CD4-positive, alpha-beta T cell treated with Interleukin-21 for 1 hour (primary cell): ENCODE data around the gene SEC24D.
"Not testable (repeated sequence)": the region's sequence is repeated elsewhere in the genome, so short reads cannot be mapped to it uniquely, and the experiment has no call there.

Experiments
- DNase-seq: peaks from one replicate; pipeline ENCODE4 v3.0.0-alpha.2; 2020

Gene SEC24D, protein sequence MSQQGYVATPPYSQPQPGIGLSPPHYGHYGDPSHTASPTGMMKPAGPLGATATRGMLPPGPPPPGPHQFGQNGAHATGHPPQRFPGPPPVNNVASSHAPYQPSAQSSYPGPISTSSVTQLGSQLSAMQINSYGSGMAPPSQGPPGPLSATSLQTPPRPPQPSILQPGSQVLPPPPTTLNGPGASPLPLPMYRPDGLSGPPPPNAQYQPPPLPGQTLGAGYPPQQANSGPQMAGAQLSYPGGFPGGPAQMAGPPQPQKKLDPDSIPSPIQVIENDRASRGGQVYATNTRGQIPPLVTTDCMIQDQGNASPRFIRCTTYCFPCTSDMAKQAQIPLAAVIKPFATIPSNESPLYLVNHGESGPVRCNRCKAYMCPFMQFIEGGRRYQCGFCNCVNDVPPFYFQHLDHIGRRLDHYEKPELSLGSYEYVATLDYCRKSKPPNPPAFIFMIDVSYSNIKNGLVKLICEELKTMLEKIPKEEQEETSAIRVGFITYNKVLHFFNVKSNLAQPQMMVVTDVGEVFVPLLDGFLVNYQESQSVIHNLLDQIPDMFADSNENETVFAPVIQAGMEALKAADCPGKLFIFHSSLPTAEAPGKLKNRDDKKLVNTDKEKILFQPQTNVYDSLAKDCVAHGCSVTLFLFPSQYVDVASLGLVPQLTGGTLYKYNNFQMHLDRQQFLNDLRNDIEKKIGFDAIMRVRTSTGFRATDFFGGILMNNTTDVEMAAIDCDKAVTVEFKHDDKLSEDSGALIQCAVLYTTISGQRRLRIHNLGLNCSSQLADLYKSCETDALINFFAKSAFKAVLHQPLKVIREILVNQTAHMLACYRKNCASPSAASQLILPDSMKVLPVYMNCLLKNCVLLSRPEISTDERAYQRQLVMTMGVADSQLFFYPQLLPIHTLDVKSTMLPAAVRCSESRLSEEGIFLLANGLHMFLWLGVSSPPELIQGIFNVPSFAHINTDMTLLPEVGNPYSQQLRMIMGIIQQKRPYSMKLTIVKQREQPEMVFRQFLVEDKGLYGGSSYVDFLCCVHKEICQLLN

DNA sequence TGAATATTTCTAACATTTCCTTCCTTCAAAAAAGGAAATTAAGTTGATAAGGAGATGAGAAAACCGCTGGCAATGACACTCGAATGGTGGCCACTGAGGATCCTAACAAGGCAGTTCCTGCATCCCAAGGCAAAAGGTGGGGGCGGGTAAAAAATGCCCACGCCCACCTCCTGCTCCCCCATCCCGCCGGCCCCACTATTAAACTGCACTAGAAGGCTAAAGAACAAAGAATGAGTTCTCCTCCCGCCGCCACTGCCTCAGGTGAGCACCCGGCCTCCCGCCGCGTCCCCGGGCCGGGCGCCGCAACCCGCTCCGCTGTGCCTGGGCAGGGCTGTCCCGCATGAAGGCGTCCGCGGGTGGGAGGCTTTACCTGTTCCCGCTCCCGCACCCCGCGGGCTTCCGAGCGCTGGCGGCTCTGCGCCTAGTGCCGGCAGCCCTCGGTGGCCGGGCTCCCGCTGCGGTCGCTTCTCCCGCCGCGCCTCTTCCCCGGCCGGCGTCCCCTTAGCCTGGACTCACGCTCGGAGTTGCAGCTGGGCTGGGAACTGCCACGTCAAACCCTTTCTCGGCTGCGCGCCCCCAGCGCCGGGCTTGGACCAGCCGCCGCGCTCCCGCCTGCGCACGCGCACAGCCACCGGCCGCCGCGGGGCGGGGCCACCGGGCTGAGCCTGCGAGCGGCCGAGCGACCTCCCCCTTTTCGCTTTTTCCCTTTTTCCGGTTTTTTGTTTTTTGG, at the start of gene SEC24D:
SEC24D (minus strand) TSS at position 556 of the 730 bp plus-strand sequence. CDS start 2,430 bp downstream, outside the sequence.
- DNase-seq: peak; percentile 87

DNA sequence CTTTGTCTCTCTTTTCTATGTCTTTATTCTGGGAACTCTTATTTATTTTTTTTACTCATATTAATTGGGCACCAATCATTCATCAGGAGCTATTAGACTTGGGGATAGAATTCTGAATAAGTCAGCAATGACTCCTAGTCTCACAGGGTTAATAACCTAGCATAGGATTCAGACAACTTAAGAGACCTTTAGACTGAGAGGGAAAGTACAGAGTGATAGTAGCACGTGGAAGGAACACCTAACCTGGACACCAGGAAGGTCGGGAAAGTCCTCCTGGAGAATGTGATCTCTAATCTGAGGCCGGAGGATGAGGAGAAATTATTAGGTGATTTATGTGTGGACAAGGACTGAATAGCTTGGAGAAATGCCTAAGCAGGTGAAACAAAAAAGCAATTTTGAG, 48.8 kb upstream of the SEC24D start:
- DNase-seq: no peak

DNA sequence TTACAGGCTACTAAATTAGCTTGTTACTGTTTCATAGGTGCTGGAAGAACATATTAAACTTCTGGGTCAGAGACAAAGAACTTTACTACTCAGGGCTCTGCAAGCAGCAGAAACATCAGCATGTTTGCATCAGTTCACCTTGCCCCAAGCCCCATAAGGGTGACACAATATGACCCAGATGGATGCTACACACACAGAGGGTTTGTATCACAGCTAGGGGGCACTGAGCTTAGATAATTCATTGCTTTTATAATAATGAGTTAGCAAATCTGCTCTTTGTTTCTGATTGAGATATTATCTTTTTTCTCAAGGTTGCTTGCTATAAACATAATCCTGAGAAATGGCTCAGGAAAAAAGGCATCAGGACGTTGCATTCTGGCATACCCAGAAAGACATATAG, 47.9 kb upstream of the SEC24D start:
- no peak for DNase-seq

DNA sequence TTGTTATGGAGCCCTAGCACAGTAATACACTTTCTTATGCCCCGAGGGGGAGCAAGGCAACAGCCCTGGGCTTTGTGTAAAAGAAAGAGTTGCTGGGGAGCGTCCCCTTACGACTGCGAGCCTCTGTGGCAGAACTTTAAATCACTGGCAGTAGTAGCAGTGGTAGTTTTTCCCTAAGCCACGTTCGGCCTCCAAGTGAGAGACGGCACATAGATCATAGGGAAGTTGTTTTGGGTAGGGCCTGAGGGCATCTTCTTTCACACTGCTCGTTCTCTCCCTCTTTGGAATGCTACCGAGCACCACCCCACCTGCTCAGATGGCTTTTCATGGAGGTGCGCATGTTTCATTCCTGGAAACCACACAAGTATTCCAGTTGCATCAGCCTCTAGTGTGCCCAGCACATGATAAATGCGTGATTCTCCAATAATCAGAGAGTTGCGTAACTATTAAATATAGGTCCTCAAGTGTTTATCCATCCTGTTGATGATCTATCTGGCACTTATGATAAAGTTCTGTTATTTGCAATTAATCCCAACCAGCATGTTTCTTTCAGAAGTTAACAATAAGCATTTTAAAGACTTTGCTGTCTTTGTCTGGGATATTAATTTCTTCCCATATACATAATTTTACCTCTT, 45.7 kb upstream of the SEC24D start:
- DNase-seq: no peak

DNA sequence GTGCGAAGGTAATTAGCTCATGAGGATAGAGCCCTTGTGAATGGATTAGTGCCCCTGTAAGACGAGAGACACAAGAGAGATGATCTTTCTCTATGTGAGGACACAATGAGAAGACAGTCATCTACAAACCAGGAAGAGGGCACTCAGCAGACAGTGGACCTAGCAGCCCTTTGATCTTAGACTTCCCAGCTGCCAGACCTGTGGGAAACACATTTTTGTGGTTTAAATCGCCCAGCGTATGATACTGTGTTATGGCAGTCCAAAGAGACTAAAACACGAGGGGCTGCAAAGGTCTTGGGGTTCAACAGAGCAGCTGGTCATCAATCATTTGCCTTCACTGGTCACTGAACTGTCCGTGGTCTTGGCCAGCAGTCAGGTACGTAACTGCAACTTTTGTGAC, 43.5 kb upstream of the SEC24D start:
- DNase-seq: no peak

DNA sequence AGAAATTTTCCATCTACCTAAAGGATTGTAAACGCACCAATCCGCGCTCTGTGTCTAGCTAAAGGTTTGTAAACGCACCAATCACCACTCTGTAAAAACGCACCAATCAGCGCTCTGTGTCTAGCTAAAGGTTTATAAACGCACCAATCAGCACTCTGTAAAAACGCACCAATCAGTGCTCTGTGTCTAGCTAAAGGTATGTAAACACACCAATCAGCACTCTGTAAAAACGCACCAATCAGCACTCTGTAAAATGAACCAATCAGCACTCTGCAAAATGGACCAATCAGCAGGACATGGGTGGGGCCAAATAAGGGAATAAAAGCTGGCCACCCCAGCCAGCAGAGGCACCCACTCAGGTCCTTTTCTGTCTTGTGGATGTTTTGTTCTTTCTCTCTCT, 42.6 kb upstream of the SEC24D start:
- not testable (repeated sequence) for DNase-seq

DNA sequence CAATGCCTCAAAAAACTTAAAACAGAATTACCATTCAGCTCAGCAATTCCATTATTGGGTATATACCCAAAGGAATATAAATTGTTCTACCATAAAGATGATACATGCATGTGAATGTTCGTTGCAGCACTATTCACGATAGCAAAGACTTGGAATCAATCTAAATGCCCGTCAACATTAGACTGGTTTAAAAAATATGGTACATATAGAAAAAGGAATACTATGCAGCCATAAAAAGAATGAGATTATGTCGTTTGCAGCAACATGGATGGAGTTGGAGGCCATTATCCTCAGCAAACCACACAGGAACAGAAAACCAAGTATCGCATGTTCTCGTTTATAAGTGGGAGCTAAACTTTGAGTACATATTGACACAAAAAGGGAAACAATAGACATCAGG, 41.9 kb upstream of the SEC24D start:
- DNase-seq: no peak

DNA sequence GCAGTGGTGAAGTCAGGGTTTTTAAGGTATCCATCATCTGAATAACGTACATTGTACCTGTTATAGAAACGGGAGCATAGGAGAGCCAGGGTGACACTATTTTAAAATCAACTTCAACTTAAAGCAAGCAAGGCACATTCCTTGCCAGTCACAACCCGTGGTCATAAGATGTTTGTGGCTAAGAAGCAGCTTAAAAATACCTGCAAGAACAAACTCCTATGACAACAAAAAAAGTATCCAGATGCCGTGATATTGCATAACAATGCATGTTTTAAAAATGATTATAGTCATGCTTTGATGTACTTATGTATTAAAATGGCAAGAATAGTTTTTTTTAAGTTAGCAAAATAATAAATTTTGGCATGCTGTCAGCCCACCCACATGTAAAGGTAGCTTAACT, 36.3 kb upstream of the SEC24D start:
- no peak for DNase-seq

DNA sequence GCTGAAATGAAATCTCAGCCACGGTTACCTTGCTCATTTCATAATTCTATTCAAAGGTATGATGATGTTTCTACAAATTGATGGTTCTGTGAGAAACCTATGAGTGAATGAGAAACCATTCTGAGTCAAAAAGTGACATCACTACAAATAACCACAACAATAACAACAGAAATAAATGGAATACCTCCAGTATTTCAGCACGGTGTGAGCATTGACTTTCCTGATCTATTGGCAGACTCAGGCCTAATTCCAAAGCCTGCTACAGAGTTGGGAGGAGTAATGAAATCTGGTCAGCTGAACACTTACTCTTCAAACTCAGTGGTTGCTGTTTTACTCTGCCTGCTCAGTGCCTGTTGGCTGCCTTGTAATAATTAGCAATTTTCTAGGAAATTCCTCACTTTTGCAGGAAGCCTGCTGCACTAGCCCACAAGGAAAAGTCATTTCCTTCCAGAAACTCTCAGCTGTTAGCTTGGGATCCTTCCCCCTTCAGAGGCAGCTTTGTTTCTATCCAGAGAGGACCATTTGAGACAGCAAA, 33.9 kb upstream of the SEC24D start:
- no peak for DNase-seq

DNA sequence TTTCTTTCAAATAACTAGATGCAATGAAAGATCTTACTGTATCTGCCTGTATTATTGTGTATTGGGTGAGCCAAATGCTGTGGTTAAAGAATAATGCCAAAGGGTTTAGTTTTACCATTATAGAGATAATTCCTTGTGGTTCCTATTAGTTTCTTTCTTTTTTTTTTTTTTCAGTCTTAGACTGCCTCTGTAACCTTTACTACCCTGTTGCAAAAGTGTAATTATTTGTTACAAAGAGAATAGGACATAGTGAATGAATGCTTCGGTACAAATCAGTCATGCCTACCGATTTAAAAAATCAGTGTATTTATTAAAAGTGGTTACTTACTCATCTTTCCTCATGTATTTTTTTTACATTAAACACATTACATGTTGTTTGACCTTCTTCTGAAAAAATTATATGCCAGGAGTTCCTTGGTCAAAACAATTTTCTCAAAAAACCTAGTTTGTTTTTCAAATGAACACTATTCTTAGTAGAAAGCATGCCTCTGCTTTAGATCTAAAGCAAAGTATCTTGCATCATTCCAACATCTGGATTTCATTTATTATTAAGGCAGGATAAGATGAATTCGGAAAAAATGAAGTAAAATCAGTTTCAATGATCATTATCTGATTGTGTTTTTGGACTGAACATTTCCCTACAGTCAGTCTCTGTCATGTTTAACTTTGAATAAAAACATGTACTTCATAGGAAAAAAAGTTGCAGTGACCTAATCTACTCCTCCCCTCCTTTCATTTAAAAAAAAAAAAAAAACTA, 31.6 kb upstream of the SEC24D start:
- no peak for DNase-seq

DNA sequence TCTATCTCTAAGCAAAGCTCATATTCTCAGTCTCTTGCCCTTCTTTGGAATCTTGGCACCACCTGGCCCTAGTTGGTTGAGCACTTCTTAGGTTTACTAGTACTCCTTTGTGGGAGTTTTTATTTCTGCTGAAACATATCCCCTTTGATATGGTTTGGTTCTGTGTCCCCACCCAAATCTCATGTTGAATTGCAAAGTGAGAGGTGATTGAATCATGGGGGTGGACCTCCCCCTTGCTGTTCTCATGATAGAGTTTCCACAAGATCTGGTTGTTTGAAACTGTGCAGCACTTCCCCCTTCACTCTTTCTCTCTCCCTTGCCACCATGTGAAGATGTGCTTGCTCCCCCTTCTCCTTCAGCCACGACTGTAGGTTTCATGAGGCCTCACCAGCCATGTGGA, 30.5 kb upstream of the SEC24D start:
- no peak for DNase-seq

DNA sequence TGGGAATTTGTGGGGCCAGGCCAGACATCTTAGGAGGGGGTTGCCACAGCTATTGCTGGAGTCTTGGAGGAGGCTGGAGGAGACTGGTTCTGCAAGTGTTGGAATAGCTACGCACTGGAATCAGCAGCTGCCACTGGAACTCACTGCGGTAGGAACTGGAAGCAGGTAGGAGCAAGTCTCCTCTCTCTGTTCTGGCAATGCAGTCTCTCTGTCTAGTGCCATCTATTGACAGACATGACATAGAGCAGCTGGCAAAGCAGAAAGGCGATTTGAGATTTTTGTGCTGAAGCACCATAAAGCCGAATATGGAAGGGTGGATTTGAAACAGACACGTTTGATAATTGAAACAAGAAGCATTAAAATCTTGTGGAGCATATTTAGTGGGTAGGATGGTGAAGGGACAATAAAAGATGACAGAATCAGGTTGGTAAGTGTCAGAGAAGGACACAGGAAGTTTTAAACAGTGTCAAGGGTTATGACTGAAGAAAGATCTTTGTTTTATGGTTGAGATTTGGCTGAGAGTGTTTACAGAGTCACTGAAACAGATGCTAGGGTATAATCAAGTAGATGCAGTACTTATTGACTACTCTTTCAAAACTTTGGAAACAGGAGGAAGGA, 29.3 kb upstream of the SEC24D start:
- DNase-seq: peak; percentile 41

DNA sequence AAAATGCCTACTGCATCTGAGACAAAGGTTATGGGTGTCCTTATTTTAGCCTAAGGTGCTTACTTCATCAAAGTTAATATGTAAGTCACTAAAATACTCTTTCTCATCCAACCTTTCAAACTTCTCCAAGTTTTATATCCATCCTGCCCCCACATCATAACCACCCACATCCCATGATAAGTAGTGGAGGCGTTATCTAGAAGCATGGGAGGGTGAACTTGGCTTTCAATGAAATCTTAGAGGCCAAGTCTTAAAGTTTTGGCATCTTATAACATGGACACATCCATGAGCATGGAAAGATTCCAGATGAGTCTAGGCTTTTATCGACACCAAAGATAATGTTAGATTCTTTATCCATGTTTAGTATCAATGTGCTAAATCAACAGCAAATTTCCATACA, 22.9 kb upstream of the SEC24D start:
- DNase-seq: no peak

DNA sequence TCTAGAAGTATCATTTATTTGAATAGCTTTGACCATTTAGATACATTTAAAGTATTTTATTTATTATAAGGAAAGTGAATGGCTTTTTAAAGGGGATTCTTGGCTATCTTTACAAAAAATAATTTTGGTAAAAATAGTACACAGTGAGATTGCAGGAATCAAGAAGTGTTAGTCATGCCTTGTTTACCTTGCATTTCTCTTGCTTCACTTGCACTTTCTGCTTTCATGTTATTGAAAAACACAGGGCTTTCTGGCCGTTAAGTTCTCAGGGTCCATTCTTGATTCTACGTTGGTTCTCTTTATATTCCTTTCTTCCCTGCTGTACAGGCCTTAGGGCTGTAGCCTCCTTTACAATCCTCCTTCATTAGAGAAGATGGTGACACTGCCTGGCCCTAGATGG, 21.8 kb upstream of the SEC24D start:
- DNase-seq: no peak

DNA sequence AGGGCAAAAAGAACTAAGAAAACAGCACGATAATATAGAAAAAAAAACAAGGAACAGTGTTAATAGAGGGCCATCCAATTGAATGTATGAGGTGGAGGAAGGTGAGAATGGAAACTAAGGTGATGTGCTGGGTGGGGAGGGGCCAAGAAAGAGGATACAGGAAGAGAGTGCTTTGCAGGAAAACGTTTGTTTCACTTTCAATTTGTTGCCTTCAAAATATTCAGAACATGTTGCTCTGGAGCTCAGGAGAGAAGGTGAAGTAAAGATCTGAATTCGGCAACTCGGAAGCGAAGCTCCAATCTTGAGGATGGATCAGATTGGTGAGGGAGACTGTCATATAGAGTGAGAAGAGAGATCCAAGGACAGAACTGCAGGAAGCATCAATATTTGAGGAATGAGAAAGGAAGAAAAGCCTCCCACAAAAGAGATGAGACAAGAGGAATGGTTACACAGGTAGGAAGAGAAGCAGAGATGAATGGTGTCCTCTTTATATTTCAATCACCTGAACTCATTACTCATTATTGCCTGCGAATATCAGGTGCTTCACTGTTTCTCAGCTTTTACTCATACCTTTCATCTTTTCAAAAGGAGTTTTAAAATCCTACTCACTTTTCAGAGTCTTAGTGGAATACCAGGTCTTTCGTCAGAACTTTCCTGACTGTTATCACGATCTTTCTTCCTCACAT, 14.7 kb upstream of the SEC24D start:
- peak; percentile 67 for DNase-seq

DNA sequence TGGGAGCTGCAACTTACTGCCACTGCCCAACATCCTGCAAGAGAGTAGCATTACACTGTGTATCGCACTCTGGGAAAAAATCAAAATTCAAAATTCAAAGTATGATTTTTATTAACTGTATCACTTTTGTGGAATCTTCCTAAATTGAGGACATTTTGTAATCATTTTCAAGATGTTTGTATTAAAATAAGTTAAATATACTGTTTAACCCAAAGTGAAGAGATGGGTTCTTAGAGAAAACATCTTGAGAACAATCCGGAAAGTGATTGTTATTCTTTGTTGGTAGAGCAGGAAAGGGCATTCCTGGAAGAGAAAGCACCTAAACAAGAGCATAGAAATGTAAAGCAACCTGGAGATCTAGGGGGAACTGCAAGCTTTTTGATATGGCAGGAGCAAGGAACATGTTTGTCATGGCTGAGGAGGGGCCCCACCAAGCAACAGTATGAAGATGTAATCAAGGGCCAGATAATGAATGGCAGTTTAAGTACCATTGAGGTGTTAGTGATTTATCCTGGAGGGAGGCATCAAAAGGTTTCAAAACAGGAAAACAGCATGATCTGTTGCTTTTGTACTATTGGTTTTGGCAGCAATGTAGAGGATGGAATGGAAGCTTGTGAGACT, 14.1 kb upstream of the SEC24D start:
- DNase-seq: no peak

DNA sequence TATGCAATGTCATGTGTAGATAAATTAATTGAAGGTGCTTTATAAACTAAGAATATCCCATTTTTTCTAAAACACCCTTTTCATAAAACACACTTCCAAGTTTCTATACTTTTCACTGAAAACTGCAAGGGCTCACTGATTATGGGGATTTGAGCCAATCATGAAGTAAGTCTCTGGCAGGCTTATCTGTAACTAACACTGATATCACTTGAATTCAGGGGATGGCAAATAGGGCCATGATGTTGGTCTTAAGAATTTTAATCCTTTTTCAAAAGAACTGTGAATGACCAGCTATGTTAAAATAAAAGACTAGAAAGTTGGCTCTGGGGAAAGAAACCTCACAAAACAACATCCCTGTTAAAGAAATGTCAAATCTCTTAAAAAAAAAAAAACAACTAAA, 13.0 kb upstream of the SEC24D start:
- no peak for DNase-seq

DNA sequence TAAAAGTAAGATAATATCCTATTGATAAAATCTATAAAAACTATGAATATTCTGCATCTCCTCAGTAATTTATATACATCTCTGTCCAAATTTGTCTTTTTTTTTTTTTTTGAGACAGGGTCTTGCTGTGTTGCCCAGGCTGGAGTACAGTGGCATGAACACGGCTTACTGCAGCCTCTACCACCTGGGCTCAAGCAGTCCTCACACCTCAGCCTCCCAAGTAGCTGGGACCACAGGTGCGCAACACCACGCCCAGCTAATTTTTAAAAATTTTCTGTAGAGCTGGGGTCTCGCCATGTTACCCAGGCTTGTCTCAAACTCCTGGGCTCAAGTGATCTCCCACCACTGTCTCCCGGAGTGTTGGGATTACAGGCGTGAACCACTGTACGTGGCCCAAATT, 12.3 kb upstream of the SEC24D start:
- DNase-seq: no peak

DNA sequence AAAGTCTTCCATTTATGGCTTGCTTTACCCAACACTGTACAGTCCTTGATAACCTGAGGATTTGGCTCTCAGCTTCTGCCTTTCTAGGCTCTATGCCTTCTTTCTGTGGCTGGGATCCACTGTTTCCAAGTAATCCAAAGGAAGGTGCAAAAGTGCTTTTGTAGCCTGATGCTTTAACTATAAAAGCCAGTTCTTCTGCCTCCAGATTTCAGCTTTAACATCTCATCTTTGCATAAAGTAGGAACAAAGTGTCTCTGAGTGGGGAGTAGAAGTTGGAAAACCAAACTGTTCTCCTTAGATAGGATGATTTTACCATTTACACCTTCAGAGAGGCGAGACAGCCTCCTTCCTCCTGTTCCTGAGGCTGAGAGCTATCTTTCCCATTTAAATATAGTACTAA, 11.1 kb upstream of the SEC24D start:
- DNase-seq: no peak

DNA sequence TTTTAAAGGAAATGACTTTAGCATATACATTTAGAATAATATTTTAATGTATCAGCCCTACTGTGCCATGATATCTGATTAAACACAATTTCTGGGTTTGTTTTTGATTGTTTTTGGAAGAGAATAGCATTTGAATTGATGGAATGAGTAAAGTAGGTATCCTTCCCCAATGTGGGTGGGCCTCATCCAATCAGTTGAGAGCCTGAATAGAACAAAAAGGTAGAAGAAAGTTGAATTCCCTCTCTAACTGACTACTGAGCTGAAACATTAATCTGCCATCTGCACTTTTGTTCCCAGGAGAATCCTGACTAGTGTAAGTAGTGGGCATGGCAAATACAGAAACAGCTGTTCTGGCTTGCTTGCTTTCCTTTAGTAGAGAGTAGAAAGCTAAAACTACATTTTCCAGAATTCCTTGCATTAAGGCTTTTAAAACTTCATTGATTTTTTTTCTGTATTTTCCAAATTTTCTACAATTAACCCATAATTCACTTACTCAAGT, 9.7 kb upstream of the SEC24D start:
- no peak for DNase-seq
